ENCODE results near the gene AMH.

DNA sequence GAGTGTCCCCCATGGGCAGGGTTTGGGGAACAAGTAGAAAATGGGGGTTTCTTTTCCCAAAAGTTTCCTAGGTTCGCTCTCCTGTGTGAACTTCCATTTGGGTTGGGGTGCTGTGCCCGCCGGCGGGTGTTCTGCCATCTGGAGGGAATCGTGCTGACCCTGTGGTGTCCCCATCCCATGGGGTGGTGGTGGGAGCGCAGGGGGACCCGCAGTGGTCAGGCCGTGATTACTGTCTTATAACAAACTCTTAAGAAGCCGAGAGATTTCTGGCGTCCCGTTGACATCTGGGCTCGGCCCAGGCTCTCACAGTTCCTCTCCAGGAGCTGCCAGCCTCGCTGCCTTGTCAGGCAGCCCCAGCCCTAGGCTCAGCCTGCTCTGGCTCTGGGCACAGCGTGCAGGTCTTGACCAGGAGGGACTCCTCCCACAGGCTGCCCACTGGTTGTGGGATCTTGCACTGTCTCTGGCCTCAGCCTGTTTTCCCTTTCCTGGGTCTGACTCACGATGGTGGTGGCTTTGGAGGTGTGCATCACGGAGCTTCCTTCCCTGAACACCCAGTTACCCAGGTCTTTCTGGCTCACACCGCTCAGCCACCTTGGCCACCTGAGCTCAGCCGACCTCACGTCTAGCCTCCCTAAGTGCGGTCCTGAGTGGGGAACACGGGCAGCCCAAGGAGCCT lies 47.5 kb upstream of the AMH start:
- TF ChIP-seq, protein P1, sequence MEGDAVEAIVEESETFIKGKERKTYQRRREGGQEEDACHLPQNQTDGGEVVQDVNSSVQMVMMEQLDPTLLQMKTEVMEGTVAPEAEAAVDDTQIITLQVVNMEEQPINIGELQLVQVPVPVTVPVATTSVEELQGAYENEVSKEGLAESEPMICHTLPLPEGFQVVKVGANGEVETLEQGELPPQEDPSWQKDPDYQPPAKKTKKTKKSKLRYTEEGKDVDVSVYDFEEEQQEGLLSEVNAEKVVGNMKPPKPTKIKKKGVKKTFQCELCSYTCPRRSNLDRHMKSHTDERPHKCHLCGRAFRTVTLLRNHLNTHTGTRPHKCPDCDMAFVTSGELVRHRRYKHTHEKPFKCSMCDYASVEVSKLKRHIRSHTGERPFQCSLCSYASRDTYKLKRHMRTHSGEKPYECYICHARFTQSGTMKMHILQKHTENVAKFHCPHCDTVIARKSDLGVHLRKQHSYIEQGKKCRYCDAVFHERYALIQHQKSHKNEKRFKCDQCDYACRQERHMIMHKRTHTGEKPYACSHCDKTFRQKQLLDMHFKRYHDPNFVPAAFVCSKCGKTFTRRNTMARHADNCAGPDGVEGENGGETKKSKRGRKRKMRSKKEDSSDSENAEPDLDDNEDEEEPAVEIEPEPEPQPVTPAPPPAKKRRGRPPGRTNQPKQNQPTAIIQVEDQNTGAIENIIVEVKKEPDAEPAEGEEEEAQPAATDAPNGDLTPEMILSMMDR (IDR thresholded peaks at IDR 0.05): no peak
- TF ChIP-seq POLR2A (IDR thresholded peaks at IDR 0.05) (no peak), EP300 (IDR thresholded peaks at IDR 0.05) (no peak)

Measured in ovary (tissue), 3 donors.